Right lobe of liver (tissue), 6 donors: ENCODE data around the gene CBLC. TPM values are rescaled to one million over a fixed set of nuclear protein-coding genes. Genes with fewer than 3 reads are reported as not detected.

Source experiments
- ATAC-seq, 4 donors: fragments of 200-7000 bp; cut with Tn5 transposase; one replicate each; pipeline ENCODE4 v1.9.1; 2020; ENCODE audit warnings: mild to moderate bottlenecking in 4 of 4, moderate library complexity in 4 of 4
- DNase-seq, 3 donors: peaks; one replicate each; pipeline ENCODE4 v3.0.0-alpha.2; 2020
- H3K27ac ChIP-seq, 3 donors: fragments of 200-600 bp; one replicate each; pipeline ENCODE4 v1.8.0; 2022
- H3K27me3 ChIP-seq, 2 donors: fragments of 200-600 bp; one replicate each; pipeline ENCODE4 v1.8.0; 2022
- H3K36me3 ChIP-seq, 4 donors: fragments of 200-600 bp; sonication (generic) in 1 of 4; one replicate each; pipeline versions ENCODE4 v1.5.1 to v1.8.0; 2017 to 2022; ENCODE audit warnings: control low read depth in 1 of 4
- H3K4me1 ChIP-seq, 4 donors: fragments of 200-600 bp; sonication (generic) in 1 of 4; one replicate each; pipeline versions ENCODE4 v1.5.1 to v1.8.0; 2017 to 2022; ENCODE audit warnings: control low read depth in 1 of 4
- H3K4me3 ChIP-seq, 3 donors: fragments of 200-600 bp; one replicate each; pipeline ENCODE4 v1.8.0; 2022
- H3K9me3 ChIP-seq, 4 donors: fragments of 200-600 bp; sonication (generic) in 1 of 4; one replicate each; pipeline versions ENCODE4 v1.5.1 to v1.8.0; 2017 to 2022; ENCODE audit warnings: control low read depth in 1 of 4
- CTCF ChIP-seq, 4 donors: fragments of 200-600 bp in 3 of 4; fragments of 450-650 bp in 1 of 4; IDR thresholded peaks; one replicate each; pipeline versions ENCODE4 v1.5.1 to v1.8.0; 2016 to 2022; ENCODE audit warnings: antibody characterized with exemption in 4 of 4, mild to moderate bottlenecking in 2 of 4
- POLR2A ChIP-seq: fragments of 450-650 bp; IDR thresholded peaks from one replicate; pipeline ENCODE4 v1.6.1; 2017; ENCODE audit warnings: antibody characterized with exemption, mild to moderate bottlenecking
- WGBS: methylation state at CpG from one replicate; pipeline ENCODE4 v1.1.6; 2018; ENCODE audit warnings: low coverage, low lambda C conversion rate; ENCODE audit not compliant: insufficient coverage; ENCODE audit errors: missing lambda C conversion rate; 5-methylcytosine and 5-hydroxymethylcytosine counted together
- intact Hi-C, 2 donors: fragments of 100-400 bp; cut with DNase I; formaldehyde crosslinking; loops; one replicate each; pipeline versions ENCODE4 v1.11.2 to v1.14.1; 2022
- total RNA-seq, 6 experiments: library from RNA; depleted of rRNA in 2 of 6; stranded (reverse); fragments of >200 nt in 2 of 6; fragmentation: NEBNext Ultra II Directional in 3 of 6; extraction: Animal tissue kit (Norgen Biotek cat#: 25700) in 3 of 6; gene quantifications; one replicate each; pipeline versions ENCODE4 v1.1.0 to v1.2.4, GENCODE V29; 2016 to 2023
- donor health status: DM: no; HTN: yes; CAD: no.
- donor health status: DM: no; HTN: no; CAD: no.
- donor health status: DM: no; HTN: no; CAD: no.
- donor health status: DM: no; HTN: yes; CAD: no.
- donor health status: DM: no; HTN: yes; CAD: no.

The CBLC gene
- total RNA-seq, 6 experiments from 2014 or later, result 9.8 to 19.4 (median 15.6) TPM

GRCh38 chr19:44747739-44748425 is 29.8 kb upstream of the CBLC start:
- H3K27ac ChIP-seq, result peak overlapping the region; percentile 68 to 98 (median 97)
- DNase-seq, result peak; percentile 76 to 85 (median 78)
- H3K9me3 ChIP-seq, result no peaks in the 10 kb centered on the region
- TF ChIP-seq CTCF (IDR thresholded peaks at IDR 0.05), result no peak
- TF ChIP-seq POLR2A, result no peak
- peak; percentile 5 to 19 (median 12) for ATAC-seq
- 0% methylated on average over 20 of the region's 26 CpGs for WGBS
- intact Hi-C loops, result no loop called here
- peaks cover 2 to 74% (median 30%) of the 10 kb centered on the region in 4 donors for H3K4me1 ChIP-seq
- H3K27me3 ChIP-seq, result no peaks in the 10 kb centered on the region
- peaks cover 0 to 17% (median 5%) of the 10 kb centered on the region in 4 donors for H3K36me3 ChIP-seq
- H3K4me3 ChIP-seq, result peak overlapping the region; percentile 72 to 87 (median 84)

GRCh38 chr19:44748426-44749254 is 29.1 kb upstream of the CBLC start, which contains the start of gene BCL3:
Gene BCL3, plus strand, starts transcription at chr19:44748708. Its CDS starts 83 bp downstream, at chr19:44748791.
- no peaks in the 10 kb centered on the region for H3K9me3 ChIP-seq
- H3K36me3 ChIP-seq, result peaks cover 0 to 17% (median 5%) of the 10 kb centered on the region in 4 donors
- peak within 1 kb of the TSS; percentile 68 to 98 (median 97) for H3K27ac ChIP-seq
- no peak for TF ChIP-seq CTCF (IDR thresholded peaks at IDR 0.05)
- peak; percentile 86 for TF ChIP-seq POLR2A
- 0% methylated on average over 4 of the region's 88 CpGs for WGBS
- ATAC-seq (peak; percentile 23 to 63 (median 53)), DNase-seq (peak; percentile 88 to 93 (median 91))
- H3K27me3 ChIP-seq, result no peaks in the 10 kb centered on the region
- peak within 1 kb of the TSS; percentile 72 to 87 (median 84) for H3K4me3 ChIP-seq
- intact Hi-C loops, result no loop called here
- peaks cover 2 to 69% (median 25%) of the 10 kb centered on the region in 4 donors for H3K4me1 ChIP-seq

GRCh38 chr19:44749292-44749691 is 28.4 kb upstream of the CBLC start:
- intact Hi-C loops, result no loop called here
- WGBS, result 7% methylated on average over 1 of the region's 1 CpG
- Histone ChIP-seq H3K27me3 (no peaks in the 10 kb centered on the region), H3K36me3 (peaks cover 0 to 17% (median 5%) of the 10 kb centered on the region in 4 donors), H3K4me3 (peak overlapping the region; percentile 72 to 87 (median 84)), H3K27ac (peak overlapping the region; percentile 68 to 98 (median 97)), H3K9me3 (no peaks in the 10 kb centered on the region), H3K4me1 (peaks cover 2 to 63% (median 22%) of the 10 kb centered on the region in 4 donors)
- TF ChIP-seq CTCF (IDR thresholded peaks at IDR 0.05) (no peak), POLR2A (no peak)
- ATAC-seq (no peak), DNase-seq (no peak)

- Histone ChIP-seq H3K36me3 (peaks cover 0 to 17% (median 5%) of the 10 kb centered on the region in 4 donors), H3K27ac (peak overlapping the region; percentile 68 to 98 (median 97)), H3K4me1 (peaks cover 2 to 61% (median 21%) of the 10 kb centered on the region in 4 donors), H3K9me3 (no peaks in the 10 kb centered on the region), H3K4me3 (peak overlapping the region; percentile 72 to 87 (median 84)), H3K27me3 (no peaks in the 10 kb centered on the region)
- intact Hi-C loops, result loop anchor here in 1 of 2 donors (10.0 kb wide), 1 partner anchor 65 kb away; no protein-coding TSS in a partner anchor
- WGBS, result 27% methylated on average over 9 of the region's 10 CpGs
- TF ChIP-seq CTCF (IDR thresholded peaks at IDR 0.05) (no peak), POLR2A (no peak)
- no peak for ATAC-seq
- no peak for DNase-seq
Observed at GRCh38 chr19:44749994-44750393, 27.7 kb upstream of the CBLC start.
